Measurements from ENCODE around the gene ALDH7A1.

DNA sequence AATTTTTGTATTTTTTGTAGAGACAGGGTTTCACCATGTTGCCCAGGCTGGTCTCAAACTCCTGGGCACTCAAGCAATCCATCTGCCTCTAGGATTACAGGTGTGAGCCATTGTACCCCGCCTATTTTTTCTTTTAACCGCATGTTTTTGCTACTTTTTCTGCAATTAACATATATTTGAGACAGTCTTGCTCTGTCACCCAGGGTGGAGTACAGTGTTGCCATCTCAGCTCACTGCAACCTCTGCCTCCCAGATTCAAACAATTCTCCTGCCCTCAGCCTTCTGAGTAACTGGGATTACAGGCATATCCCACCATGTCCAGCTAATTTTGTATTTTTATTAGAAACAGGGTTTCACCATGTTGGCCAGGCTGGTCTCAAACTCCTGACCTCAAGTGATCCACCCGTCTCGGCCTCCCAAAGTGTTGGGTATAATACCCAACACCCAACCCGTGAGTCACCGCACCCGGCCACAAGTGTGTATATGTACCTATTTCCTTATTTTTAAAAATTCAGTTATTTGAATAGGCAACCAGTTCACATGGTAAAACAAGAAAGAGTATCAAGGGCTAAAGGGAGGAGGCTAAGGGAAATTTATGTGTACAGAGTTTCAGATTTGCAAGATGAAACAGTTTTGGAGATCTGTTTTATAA is 19.0 kb upstream of the ALDH7A1 start:
- no peak for TF ChIP-seq CTCF (IDR thresholded peaks at IDR 0.05)
- TF ChIP-seq POLR2A (IDR thresholded peaks at IDR 0.05), result no peak
